ENCODE results near the gene PITPNC1.

GRCh38 chr17:67671493-67671892 is 294.4 kb downstream of the PITPNC1 start:
- TF ChIP-seq CTCF (IDR thresholded peaks at IDR 0.05) (no peak), POLR2A (IDR thresholded peaks at IDR 0.05) (no peak)

Data from esophagus squamous epithelium (tissue), 4 donors.